Fibroblast of skin of scalp (primary cell): Measurements from ENCODE around the gene REXO4.
"Not testable (repeated sequence)": the region's sequence is repeated elsewhere in the genome, so short reads cannot be mapped to it uniquely, and the experiment has no call there.

Source experiments
- DNase-seq: peaks from one replicate; pipeline ENCODE4 v3.0.0-alpha.2; 2013

Gene REXO4

GRCh38 chr9:133386338-133386737 lies 31.5 kb downstream of the REXO4 start:
- DNase-seq = no peak

DNA sequence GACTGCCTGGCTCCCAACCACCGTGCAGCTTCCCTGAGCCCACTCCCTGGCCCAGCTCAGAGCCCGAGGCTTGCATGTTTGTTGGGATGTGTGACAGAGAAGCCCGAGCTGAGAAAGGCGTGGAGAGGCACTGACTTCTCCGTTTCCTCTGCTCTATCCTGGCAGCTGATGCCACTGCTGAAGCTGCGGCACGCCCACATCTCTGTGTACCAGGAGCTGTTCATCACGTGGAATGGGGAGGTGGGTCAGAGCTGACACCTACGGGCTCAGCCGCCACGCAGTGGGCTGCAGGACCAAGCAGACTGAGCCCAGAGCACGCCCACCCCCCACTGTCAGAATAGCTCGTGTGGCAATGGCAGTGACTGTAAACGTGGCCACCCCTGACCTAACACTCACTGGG lies 32.4 kb downstream of the REXO4 start:
- no peak for DNase-seq

DNA sequence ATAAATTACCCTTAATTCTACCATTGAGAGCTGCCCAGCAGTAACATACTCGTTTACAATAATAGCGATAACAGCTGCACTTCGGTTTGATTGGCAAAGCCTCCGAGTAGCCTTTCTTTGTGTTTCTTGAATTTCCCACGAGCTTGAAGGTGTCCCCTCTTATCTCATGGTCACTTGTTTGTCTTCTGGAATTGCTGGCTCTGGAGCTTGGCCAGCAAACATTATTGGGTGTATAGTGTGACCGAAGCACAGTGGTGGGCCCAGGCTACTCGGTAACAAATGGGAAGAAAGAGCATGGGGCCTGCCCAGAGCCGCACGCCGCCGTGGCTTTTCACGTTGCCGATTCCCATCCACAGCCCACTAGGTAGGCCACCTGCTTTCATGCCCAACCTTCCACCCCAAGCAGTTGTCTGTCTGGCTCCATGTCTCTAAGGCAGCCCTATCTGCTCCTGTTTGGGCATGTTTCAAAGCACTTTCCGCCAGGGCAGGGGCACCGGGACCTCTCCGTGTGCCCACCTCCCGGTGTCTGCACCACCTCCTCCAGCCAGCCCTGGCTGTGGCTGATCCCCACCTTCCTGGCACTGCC lies 33.0 kb downstream of the REXO4 start:
- DNase-seq = no peak

GRCh38 chr9:133383438-133383837 lies 34.4 kb downstream of the REXO4 start:
- no peak for DNase-seq

GRCh38 chr9:133382507-133383141 lies 35.2 kb downstream of the REXO4 start:
- DNase-seq = no peak

DNA sequence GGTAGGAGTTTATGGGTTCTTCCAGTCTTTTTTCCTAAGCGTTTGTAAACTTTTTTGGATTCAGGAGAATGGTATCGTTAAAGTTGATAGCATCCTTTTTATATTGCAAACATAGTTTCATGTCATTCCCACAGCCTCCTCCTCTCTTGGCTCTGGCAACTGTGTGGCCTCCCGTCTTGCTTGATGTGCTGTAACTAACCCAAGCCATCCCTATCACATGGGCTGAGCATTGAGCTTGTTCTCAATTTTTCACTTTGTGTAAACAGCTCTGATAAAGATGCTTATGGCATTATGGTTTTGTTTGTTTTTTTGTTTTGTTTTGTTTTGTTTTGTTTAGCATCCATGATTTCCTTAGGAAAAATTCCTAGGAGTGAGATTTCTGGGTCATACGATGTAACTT lies 37.1 kb downstream of the REXO4 start:
- no peak for DNase-seq

DNA sequence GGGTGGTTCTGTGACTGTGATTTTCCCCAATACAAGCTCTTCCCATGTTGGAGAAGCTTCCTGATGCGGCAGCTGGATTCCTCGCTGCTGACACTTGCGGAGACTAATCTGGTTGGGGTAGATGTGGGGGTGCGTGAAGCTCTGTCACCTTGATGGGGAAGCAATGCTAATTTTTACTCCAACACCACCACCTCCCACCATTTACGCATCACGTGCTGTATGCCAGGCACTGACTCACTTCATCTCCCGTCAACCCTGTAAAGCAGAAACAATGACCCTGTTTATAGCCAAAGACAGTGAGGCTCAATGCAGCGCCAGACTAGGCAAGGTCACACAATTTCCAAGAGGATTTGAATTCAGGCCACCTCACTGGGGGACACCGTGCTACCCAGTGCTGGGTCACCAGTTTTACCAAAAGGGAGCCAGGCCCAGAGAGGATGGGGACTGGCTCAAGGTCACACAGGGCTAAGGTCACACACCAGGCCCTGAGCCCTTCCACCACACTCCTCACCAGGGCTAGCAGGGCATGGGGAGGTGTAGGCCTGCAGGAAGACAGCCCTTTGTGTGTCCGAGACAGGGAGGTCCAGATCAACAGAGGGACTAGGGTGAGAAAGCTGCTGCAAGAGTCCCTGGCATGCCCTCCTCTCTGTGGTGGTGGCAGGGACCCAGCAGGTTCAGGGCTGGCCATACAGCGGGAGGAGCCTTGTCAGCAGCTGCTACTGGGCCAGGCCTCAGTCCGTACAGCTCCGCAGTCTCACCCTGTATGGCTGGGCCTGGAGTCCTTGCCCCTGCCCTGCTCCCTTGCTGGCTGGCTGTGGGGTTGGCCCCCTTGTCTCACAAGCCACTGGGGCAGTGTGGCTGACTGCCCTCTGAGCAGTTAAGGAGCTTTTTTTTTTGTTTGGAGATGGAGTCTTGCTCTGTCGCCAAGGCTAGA lies 38.4 kb downstream of the REXO4 start:
- no peak for DNase-seq

DNA sequence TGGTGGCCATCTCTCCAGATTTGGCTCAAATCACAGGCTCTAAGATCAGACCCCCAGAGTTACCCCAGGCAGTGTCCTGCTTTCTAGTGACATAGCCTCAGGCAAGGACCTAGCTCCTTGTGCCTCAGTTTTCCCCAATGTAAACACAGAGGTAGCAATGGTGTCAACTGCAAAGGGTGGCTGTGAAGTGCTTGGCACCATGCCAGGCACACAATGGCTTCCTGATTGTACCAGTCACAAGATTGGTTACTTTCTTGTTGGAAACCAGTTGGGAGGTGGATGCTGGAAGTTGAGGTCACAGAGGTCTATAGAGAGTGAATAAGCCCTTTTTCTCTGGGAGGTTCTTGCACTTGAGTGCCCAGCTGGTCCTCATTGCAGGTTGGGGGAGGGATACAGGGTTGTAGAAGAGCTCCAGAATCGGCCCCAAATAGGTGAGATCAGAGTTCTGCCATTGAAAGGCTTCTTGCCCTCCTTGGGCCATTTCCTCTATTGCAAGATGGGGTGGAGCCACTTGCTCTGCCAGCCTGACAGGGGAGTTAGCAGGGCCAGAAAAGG lies 39.3 kb downstream of the REXO4 start:
- DNase-seq = no peak

DNA sequence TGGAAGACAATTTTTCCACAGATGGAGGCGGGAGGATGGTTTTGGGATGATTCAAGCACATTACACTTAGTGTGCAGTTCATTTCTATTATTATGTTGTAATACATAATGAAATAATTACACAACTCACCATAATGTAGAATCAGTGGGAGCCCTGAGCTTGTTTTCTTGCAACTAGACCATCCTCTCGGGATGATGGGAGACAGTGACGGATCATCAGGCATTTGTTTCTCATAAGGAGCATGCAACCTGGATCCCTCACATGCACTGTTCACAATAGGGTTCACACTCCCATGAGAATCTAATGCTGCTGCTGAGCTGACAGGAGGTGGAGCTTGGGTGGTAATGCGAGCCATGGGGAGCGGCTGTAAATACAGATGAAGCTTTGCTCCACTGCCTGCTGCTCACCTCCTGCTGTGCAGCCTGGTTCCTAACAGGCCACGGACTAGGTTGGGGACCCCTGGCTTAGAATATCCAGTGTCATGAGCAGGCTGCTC lies 40.0 kb downstream of the REXO4 start:
- DNase-seq = peak; percentile 64

- DNase-seq = not testable (repeated sequence)
Observed at GRCh38 chr9:133377280-133377679, 40.5 kb downstream of the REXO4 start.

DNA sequence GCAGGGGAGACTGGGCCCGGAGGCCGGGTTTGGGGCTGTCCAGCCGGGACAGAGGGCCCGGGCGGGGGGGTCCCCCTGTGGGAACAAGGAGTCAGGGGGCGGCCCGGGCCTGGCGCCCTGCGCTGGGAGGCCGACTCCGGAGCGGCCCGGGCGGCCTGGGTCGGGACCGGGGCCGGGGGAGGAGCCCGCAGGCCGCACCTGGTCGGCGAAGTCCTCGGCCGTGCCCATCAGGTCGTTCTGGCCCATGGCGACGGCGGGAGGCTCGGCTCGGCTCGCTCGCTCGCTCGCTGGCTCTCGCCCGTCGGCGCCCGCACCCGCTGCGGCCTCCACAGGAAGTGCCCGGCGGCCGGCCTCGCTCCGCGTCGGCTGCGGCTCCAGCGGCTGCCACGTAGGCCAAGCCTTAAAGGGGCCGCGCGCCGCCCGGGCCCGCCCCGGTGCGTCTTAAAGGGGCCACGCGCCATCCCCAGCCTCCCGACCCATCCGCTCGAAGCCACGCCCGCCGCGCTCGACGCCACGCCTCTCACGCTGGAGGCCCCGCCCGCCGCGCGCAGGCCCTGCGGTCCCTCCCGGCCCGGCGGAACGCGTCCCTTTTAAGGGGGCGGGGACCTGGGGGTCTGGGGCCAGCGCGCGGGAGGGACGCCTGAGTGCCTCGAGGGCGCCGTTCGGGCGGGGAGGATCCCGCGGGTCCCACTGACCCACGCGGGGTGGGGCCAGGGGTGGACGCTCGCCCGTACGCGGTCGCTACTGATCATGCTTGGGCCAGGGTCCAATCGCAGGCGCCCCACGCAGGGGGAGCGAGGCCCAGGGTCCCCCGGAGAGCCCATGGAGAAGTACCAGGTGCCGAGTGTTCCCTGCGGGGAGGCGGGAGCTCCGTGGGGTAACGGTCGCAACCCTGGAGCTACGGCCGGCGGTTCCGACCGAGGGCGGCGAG lies 41.8 kb downstream of the REXO4 start, which contains the start of the genes STKLD1 and SURF4:
Gene STKLD1 (plus strand): TSS at position 643 of the 931 bp plus-strand sequence. CDS start 108 bp downstream, at position 751.
Gene SURF4 (minus strand): TSS at position 337 of the 931 bp plus-strand sequence. CDS start 91 bp downstream, at position 246.
- DNase-seq = peak; percentile 97

- DNase-seq = peak; percentile 30
Observed at GRCh38 chr9:133375116-133375723, 42.6 kb downstream of the REXO4 start.

DNA sequence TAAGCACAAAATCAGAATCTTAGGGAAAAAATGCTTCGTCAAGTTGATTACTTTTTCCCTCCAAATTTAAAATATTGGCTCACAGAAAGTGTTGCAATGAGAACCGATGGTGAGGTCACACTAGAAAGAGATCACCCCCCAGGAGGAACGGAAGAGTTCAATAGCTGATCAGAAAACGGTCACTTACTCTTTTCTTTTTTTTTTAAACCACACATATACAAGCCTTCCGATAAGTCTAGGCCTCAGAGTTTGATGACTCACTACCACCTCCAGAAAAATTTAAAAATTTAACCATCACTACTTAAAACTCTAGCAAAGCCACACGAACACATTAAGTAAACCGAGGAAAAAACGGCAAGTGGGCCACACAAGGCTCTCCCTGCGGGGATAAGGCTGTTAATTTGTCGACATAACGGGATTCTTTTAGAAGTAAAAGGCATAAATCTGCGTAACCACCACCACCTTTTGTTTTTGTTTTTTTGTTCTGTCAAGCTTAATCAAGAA lies 43.1 kb downstream of the REXO4 start:
- DNase-seq = peak; percentile 53

GRCh38 chr9:133372144-133372543 lies 45.7 kb downstream of the REXO4 start:
- DNase-seq = no peak

DNA sequence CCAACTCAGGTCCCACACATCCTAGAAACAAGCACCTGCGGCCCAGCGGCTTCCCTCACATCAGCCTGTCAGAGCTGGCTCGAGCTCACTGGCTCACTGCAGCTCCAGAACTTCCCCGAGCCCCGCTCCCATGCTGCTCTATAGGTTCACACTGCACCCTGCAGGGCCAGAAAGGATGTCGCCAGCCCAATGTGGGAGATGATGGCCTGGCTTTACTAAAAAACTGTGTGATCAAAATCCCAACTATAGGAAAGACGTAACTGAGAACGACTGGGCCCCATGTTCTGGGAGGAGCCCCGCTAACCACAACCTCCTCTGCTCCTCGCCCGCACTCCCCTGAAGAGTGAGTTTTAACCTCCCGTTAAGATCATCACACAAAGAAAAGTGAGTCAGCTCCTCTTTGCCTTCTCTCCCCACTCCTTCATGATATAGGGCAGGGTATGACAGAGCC lies 46.5 kb downstream of the REXO4 start:
- no peak for DNase-seq

- DNase-seq = no peak
Observed at GRCh38 chr9:133370685-133371084, 47.1 kb downstream of the REXO4 start.

- no peak for DNase-seq
Observed at GRCh38 chr9:133369933-133370332, 47.9 kb downstream of the REXO4 start.

DNA sequence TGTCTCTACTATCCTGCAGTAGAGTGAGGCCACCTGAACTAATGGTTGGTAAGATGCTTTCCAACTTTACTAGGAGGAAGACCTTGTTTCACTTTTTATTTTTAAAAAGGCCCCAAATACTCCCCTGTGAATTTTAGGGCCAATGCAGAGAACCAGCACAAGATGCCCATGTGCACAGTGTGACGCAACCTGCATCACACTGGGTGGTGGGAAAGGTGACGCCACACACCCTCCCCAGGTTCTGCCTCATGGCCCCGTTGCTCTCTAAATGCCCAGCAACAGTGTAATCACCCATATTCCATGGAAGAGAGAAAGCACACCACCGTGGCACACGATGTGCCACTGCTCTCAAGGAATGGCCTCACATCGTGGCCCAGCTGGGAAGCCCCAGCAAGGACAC lies 48.4 kb downstream of the REXO4 start:
- no peak for DNase-seq

DNA sequence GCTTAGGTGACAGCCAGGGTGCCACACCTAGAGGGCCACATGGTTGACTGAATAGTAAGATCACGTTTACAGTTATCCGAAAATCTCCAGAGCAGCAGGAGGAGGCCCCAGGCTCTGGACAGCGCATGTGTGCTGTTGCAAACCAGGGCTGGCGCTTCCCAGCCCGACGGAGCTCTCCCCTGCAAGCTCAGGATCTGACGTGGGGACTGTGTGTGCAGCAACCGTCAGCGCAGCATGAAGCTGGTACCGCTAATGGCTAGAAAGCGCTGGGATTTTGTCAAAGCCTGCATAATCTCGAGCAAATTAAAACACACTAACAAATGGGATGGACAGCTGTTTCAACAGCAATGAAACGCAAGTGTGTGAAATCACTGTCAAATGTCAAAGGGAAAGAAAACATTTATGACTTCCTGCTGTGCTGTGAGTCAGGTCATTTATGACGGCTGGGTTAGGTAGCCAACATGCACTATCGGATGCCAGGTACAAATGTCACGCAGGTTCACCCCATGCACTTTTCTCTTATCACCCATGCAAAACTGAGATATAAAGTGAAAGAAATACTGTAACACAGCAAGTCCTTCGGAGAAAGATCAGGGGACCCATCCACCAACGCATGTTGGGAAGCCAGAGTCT lies 49.4 kb downstream of the REXO4 start:
- DNase-seq = no peak

- no peak for DNase-seq
Observed at GRCh38 chr9:133367778-133368177, 50.0 kb downstream of the REXO4 start.
